ENCODE measurements around the gene LHX4.

DNA sequence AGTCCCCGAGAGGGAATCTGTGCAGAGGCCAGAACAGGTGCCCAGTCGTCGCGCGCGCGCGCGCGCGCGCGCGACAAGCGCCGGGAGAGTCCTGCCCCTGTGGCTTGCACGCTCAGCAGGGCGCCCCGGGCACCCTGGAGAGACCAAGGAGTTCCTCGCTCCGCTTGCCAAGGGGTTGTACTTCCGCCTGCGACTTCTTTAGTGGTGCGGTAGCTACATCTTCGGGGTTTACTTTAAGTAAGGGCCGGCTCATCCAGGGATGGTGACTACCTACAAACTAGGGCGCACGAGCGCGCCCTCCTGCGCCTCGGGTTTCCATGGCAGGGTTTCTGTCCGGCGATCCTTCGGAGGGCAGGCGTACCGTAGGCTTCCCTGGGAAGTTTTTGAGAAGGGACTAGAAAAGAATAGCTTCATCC is 1.4 kb downstream of the LHX4 start:
- TF ChIP-seq, protein P1, sequence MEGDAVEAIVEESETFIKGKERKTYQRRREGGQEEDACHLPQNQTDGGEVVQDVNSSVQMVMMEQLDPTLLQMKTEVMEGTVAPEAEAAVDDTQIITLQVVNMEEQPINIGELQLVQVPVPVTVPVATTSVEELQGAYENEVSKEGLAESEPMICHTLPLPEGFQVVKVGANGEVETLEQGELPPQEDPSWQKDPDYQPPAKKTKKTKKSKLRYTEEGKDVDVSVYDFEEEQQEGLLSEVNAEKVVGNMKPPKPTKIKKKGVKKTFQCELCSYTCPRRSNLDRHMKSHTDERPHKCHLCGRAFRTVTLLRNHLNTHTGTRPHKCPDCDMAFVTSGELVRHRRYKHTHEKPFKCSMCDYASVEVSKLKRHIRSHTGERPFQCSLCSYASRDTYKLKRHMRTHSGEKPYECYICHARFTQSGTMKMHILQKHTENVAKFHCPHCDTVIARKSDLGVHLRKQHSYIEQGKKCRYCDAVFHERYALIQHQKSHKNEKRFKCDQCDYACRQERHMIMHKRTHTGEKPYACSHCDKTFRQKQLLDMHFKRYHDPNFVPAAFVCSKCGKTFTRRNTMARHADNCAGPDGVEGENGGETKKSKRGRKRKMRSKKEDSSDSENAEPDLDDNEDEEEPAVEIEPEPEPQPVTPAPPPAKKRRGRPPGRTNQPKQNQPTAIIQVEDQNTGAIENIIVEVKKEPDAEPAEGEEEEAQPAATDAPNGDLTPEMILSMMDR (IDR thresholded peaks at IDR 0.05): peak; percentile 42
- no peak for TF ChIP-seq ZFX (IDR thresholded peaks at IDR 0.05; ENCODE audit: borderline replicate concordance)
